ENCODE measurements around the gene HTR4. TPM values are rescaled to one million over a fixed set of nuclear protein-coding genes. Genes with fewer than 3 reads are reported as not detected.
A peak's percentile ranks its signal among the peaks of the same experiment; 100 is the strongest.

The HTR4 gene
- polyA plus RNA-seq, 3 donors = not detected

- intact Hi-C loops (cut with micrococcal nuclease) = loop anchor here in 1 of 2 donors (10.0 kb wide), 1 partner anchor 589 kb away; no protein-coding TSS in a partner anchor
- no peaks in the 10 kb centered on the region for H3K27me3 Mint-ChIP-seq (ENCODE audit: low read depth in 3 of 3)
- DNase-seq = no peak
- Histone ChIP-seq H3K9me3 (replicated peaks in 1 of 2; ENCODE audit: control insufficient read depth in 1 of 2, insufficient read depth in 1 of 2, low read length in 2 of 2) (no peaks in the 10 kb centered on the region), H3K9ac (ENCODE audit: insufficient read depth, low read length, poor library complexity, severe bottlenecking) (no peak overlapping the region), H3K4me1 (ENCODE audit: control insufficient read depth in 1 of 2, insufficient read depth in 2 of 2, low read length in 2 of 2) (no peaks in the 10 kb centered on the region), H4K20me1 (ENCODE audit: insufficient read depth, low read length) (no peaks in the 10 kb centered on the region), H3K4me3 (replicated peaks in 1 of 3; ENCODE audit: low read depth in 2 of 3, low read length in 3 of 3) (no peak overlapping the region), H3K27me3 (ENCODE audit: control insufficient read depth in 2 of 2, insufficient read depth in 2 of 2, low read length in 2 of 2) (no peaks in the 10 kb centered on the region), H3K79me2 (ENCODE audit: insufficient read depth, low read length) (no peaks in the 10 kb centered on the region), H2AFZ (ENCODE audit: insufficient read depth, low read depth, low read length, poor library complexity, severe bottlenecking) (no peak overlapping the region), H3K4me2 (replicated peaks; ENCODE audit: extremely low read depth, low read length, poor library complexity, severe bottlenecking) (no peak overlapping the region), H3K36me3 (replicated peaks in 1 of 2; ENCODE audit: control insufficient read depth in 1 of 2, insufficient read depth in 2 of 2, low read length in 2 of 2) (peaks cover 31 to 43% of the 10 kb centered on the region in 2 donors), H3K27ac (ENCODE audit: low read depth in 1 of 2, low read length in 2 of 2) (no peak overlapping the region)
- no peaks in the 10 kb centered on the region for H3K4me1 Mint-ChIP-seq
- peaks cover 23 to 37% of the 10 kb centered on the region in 2 donors for H3K36me3 Mint-ChIP-seq
- no peak overlapping the region for H3K4me3 Mint-ChIP-seq
- WGBS (ENCODE audit: insufficient coverage) = 40% methylated on average over 1 of the region's 3 CpGs
- no peak overlapping the region for H3K27ac Mint-ChIP-seq
- no peak for TF ChIP-seq CTCF (IDR thresholded peaks at IDR 0.05)
- H3K9me3 Mint-ChIP-seq = no peaks in the 10 kb centered on the region
These were observed 208.7 kb downstream of the HTR4 start for GRCh38 chr5:148445578-148445977.

DNA sequence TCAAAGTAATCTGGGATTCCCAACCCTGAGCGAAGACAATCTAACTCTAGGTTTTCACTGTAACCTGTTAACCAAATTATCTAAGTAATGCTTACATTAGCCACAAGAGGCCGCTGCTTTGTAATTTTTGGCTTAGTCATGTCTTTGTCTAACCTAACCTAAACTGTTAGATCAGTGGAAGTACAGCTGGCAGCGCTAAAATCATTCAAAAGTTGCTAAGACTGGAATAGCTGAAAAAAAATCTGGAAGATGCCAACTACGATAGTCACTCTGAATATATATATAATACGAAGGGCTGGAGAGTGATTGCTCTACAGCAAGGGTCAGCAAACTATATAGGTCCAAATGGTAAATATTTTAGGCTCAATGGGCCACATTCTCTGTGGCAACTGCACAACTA, 210.3 kb downstream of the HTR4 start:
- Histone ChIP-seq H3K27me3 (ENCODE audit: control insufficient read depth in 2 of 2, insufficient read depth in 2 of 2, low read length in 2 of 2) (no peaks in the 10 kb centered on the region), H3K36me3 (replicated peaks in 1 of 2; ENCODE audit: control insufficient read depth in 1 of 2, insufficient read depth in 2 of 2, low read length in 2 of 2) (peaks cover 47 to 59% of the 10 kb centered on the region in 2 donors), H3K4me3 (replicated peaks in 1 of 3; ENCODE audit: low read depth in 2 of 3, low read length in 3 of 3) (no peak overlapping the region), H3K79me2 (ENCODE audit: insufficient read depth, low read length) (no peaks in the 10 kb centered on the region), H3K4me1 (ENCODE audit: control insufficient read depth in 1 of 2, insufficient read depth in 2 of 2, low read length in 2 of 2) (no peaks in the 10 kb centered on the region), H3K9me3 (replicated peaks in 1 of 2; ENCODE audit: control insufficient read depth in 1 of 2, insufficient read depth in 1 of 2, low read length in 2 of 2) (no peaks in the 10 kb centered on the region), H3K9ac (ENCODE audit: insufficient read depth, low read length, poor library complexity, severe bottlenecking) (no peak overlapping the region), H3K27ac (ENCODE audit: low read depth in 1 of 2, low read length in 2 of 2) (no peak overlapping the region), H4K20me1 (ENCODE audit: insufficient read depth, low read length) (no peaks in the 10 kb centered on the region), H3K4me2 (replicated peaks; ENCODE audit: extremely low read depth, low read length, poor library complexity, severe bottlenecking) (no peak overlapping the region), H2AFZ (ENCODE audit: insufficient read depth, low read depth, low read length, poor library complexity, severe bottlenecking) (no peak overlapping the region)
- H3K27ac Mint-ChIP-seq = no peak overlapping the region
- DNase-seq = peak; percentile 27 to 71 (median 48)
- no CpG with 5 or more reads among the region's 5 CpGs for WGBS (ENCODE audit: insufficient coverage)
- peak; percentile 79 for TF ChIP-seq CTCF (IDR thresholded peaks at IDR 0.05)
- peaks cover 38 to 53% of the 10 kb centered on the region in 2 donors for H3K36me3 Mint-ChIP-seq
- H3K4me1 Mint-ChIP-seq = no peaks in the 10 kb centered on the region
- intact Hi-C loops (cut with micrococcal nuclease) = loop anchor here (5.0 to 10.0 kb wide), 2 partner anchors 588 to 591 kb away; no protein-coding TSS in a partner anchor
- no peak overlapping the region for H3K4me3 Mint-ChIP-seq
- no peaks in the 10 kb centered on the region for H3K27me3 Mint-ChIP-seq (ENCODE audit: low read depth in 3 of 3)
- H3K9me3 Mint-ChIP-seq = no peaks in the 10 kb centered on the region
